ENCODE data around the gene HSH2D.

HSH2D gene

DNA sequence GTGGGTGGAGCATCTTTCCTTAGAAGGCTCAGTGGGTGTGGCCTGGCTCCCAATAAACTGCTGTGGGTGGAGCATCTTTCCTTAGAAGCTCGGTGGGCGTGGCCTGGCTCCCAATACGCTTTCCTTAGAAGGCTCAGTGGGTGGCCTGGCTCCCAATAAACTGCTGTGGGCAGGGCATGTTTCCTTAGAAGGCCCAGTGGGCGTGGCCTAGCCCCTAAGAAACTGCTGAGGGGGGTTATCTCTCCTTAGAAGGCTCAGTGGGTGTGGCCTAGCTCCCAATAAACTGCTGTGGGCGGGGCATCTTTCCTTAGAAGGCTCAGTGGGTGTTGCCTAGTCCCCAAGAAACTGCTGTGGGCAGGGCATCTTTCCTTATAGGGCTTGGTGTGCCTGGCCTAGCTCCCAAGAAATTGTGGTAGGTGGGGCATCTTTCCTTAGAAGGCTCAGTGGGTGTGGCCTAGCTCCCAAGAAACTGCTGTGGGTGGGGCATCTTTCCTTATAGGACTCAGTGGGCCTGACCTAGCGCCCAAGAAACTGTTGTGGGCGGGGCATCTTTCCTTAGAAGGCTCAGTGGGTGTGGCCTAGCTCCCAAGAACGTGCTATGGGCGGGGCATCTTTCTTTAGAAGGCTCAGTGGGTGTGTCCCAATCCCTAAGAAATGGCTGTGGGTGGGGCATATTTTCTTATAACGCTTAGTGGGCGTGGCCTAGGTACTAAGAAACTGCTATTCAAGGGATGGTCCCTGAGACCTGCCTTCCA, 10.3 kb downstream of the HSH2D start:
- no peak overlapping the region for H3K4me2 ChIP-seq (ENCODE audit: low read length)
- H4K8ac ChIP-seq (ENCODE audit: low read depth, low read length): no peak overlapping the region
- no peaks in the 10 kb centered on the region for H3K79me1 ChIP-seq (ENCODE audit: low read length)
- no peaks in the 10 kb centered on the region for H3K79me2 ChIP-seq (ENCODE audit: control insufficient read depth, insufficient read depth, low read length, poor library complexity)
- no peak overlapping the region for H2AK5ac ChIP-seq (ENCODE audit: low read length)
- no peak overlapping the region for H3K9ac ChIP-seq (ENCODE audit: low read length)
- peaks cover 2% of the 10 kb centered on the region for H3K9me3 ChIP-seq (ENCODE audit: insufficient read depth, low read depth, low read length)
- no CpG with 5 or more reads among the region's 11 CpGs for WGBS (ENCODE audit: extremely low coverage, insufficient coverage, insufficient read length)
- no peak overlapping the region for H3K14ac ChIP-seq (ENCODE audit: low read length)
- H2BK120ac ChIP-seq (ENCODE audit: insufficient read depth, low read length, poor library complexity): no peak overlapping the region
- no peak overlapping the region for H3K4ac ChIP-seq (ENCODE audit: low read depth, low read length)
- H2AFZ ChIP-seq (ENCODE audit: insufficient read depth, low read length, poor library complexity): no peak overlapping the region
- H4K91ac ChIP-seq (ENCODE audit: low read depth, low read length): no peak overlapping the region
- no peak overlapping the region for H2BK5ac ChIP-seq (ENCODE audit: low read depth, low read length, poor library complexity)
- H3K18ac ChIP-seq (ENCODE audit: low read length): no peak overlapping the region
- H3K27me3 ChIP-seq (ENCODE audit: insufficient read depth, low read length): no peaks in the 10 kb centered on the region
- no peak overlapping the region for H3K4me3 ChIP-seq (ENCODE audit: low read depth, low read length)
- no peak overlapping the region for H4K12ac ChIP-seq (ENCODE audit: low read depth, low read length)
- no peak overlapping the region for H3K27ac ChIP-seq (ENCODE audit: low read depth, low read length)
- H2BK12ac ChIP-seq (ENCODE audit: low read length): no peak overlapping the region
- H3K4me1 ChIP-seq (ENCODE audit: control insufficient read depth in 1 of 2, insufficient read depth in 2 of 2, low read length in 2 of 2): no peaks in the 10 kb centered on the region
- DNase-seq: no peak
- no peak overlapping the region for H3K23ac ChIP-seq (ENCODE audit: low read length)
- no peaks in the 10 kb centered on the region for H3K36me3 ChIP-seq (ENCODE audit: control insufficient read depth in 1 of 2, insufficient read depth in 2 of 2, low read length in 2 of 2)

DNA sequence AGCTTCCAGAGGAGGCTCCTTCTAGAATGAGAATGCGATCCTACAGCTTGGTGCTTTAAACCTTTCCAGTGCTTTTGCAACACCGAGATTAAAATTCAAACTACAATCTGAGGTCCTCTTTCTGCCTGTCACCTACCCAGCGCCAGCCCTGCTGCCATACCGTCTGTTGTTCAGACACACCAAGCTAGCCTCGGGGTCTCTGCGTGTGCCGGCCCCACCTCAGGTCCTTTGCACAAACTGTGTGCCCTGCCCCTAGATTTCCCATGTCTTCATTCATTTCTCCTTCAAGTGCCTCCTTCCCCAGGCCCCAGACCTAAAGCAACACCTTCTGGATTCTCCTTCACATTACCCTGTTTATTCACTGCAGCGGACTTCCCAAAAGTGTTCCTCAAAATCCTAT, 11.1 kb downstream of the HSH2D start:
- Histone ChIP-seq H2BK12ac (ENCODE audit: low read length) (no peak overlapping the region), H3K18ac (ENCODE audit: low read length) (no peak overlapping the region), H2AK5ac (ENCODE audit: low read length) (no peak overlapping the region), H2BK5ac (ENCODE audit: low read depth, low read length, poor library complexity) (no peak overlapping the region), H3K27me3 (ENCODE audit: insufficient read depth, low read length) (no peaks in the 10 kb centered on the region), H4K8ac (ENCODE audit: low read depth, low read length) (no peak overlapping the region), H3K9ac (ENCODE audit: low read length) (no peak overlapping the region), H2BK120ac (ENCODE audit: insufficient read depth, low read length, poor library complexity) (no peak overlapping the region), H2AFZ (ENCODE audit: insufficient read depth, low read length, poor library complexity) (no peak overlapping the region), H3K79me2 (ENCODE audit: control insufficient read depth, insufficient read depth, low read length, poor library complexity) (no peaks in the 10 kb centered on the region), H3K79me1 (ENCODE audit: low read length) (no peaks in the 10 kb centered on the region), H3K14ac (ENCODE audit: low read length) (no peak overlapping the region), H3K27ac (ENCODE audit: low read depth, low read length) (no peak overlapping the region), H4K12ac (ENCODE audit: low read depth, low read length) (no peak overlapping the region), H3K4ac (ENCODE audit: low read depth, low read length) (no peak overlapping the region), H3K9me3 (ENCODE audit: insufficient read depth, low read depth, low read length) (peaks cover 2% of the 10 kb centered on the region), H3K36me3 (ENCODE audit: control insufficient read depth in 1 of 2, insufficient read depth in 2 of 2, low read length in 2 of 2) (no peaks in the 10 kb centered on the region), H3K4me3 (ENCODE audit: low read depth, low read length) (no peak overlapping the region), H3K4me2 (ENCODE audit: low read length) (no peak overlapping the region), H3K4me1 (ENCODE audit: control insufficient read depth in 1 of 2, insufficient read depth in 2 of 2, low read length in 2 of 2) (no peaks in the 10 kb centered on the region), H4K91ac (ENCODE audit: low read depth, low read length) (no peak overlapping the region), H3K23ac (ENCODE audit: low read length) (no peak overlapping the region)
- DNase-seq: no peak
- no CpG with 5 or more reads among the region's 8 CpGs for WGBS (ENCODE audit: extremely low coverage, insufficient coverage, insufficient read length)

DNA sequence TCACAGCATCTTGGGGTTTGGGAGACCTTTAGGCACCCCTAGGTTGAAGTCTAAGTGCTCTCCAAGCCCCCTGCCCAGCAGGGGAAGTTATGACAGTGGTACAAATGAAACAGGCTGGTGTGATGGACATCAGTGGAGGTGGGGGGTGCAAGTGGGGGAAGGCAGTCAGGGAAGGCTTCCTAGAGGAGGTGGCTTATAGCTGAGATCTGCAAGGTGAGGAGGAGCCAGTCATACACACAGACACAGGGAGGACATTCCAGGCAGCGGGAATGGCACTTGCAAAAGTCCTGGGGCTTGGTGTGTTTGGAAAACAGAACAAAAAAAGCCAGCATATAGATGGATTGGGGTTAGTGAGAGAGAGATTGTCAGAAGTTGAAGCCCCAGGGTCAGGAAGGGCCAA, 11.6 kb downstream of the HSH2D start:
- Histone ChIP-seq H2BK12ac (ENCODE audit: low read length) (no peak overlapping the region), H3K9me3 (ENCODE audit: insufficient read depth, low read depth, low read length) (peaks cover 2% of the 10 kb centered on the region), H3K4me1 (ENCODE audit: control insufficient read depth in 1 of 2, insufficient read depth in 2 of 2, low read length in 2 of 2) (no peaks in the 10 kb centered on the region), H3K14ac (ENCODE audit: low read length) (no peak overlapping the region), H3K27me3 (ENCODE audit: insufficient read depth, low read length) (no peaks in the 10 kb centered on the region), H2BK120ac (ENCODE audit: insufficient read depth, low read length, poor library complexity) (no peak overlapping the region), H3K9ac (ENCODE audit: low read length) (no peak overlapping the region), H2AK5ac (ENCODE audit: low read length) (no peak overlapping the region), H4K91ac (ENCODE audit: low read depth, low read length) (no peak overlapping the region), H3K27ac (ENCODE audit: low read depth, low read length) (no peak overlapping the region), H4K12ac (ENCODE audit: low read depth, low read length) (no peak overlapping the region), H3K4me2 (ENCODE audit: low read length) (no peak overlapping the region), H3K4ac (ENCODE audit: low read depth, low read length) (no peak overlapping the region), H3K79me1 (ENCODE audit: low read length) (no peaks in the 10 kb centered on the region), H2AFZ (ENCODE audit: insufficient read depth, low read length, poor library complexity) (no peak overlapping the region), H4K8ac (ENCODE audit: low read depth, low read length) (no peak overlapping the region), H3K79me2 (ENCODE audit: control insufficient read depth, insufficient read depth, low read length, poor library complexity) (no peaks in the 10 kb centered on the region), H3K36me3 (ENCODE audit: control insufficient read depth in 1 of 2, insufficient read depth in 2 of 2, low read length in 2 of 2) (no peaks in the 10 kb centered on the region), H3K4me3 (ENCODE audit: low read depth, low read length) (no peak overlapping the region), H3K23ac (ENCODE audit: low read length) (no peak overlapping the region), H2BK5ac (ENCODE audit: low read depth, low read length, poor library complexity) (no peak overlapping the region), H3K18ac (ENCODE audit: low read length) (no peak overlapping the region)
- DNase-seq: no peak
- WGBS (ENCODE audit: extremely low coverage, insufficient coverage, insufficient read length): no CpG with 5 or more reads among the region's 1 CpG

DNA sequence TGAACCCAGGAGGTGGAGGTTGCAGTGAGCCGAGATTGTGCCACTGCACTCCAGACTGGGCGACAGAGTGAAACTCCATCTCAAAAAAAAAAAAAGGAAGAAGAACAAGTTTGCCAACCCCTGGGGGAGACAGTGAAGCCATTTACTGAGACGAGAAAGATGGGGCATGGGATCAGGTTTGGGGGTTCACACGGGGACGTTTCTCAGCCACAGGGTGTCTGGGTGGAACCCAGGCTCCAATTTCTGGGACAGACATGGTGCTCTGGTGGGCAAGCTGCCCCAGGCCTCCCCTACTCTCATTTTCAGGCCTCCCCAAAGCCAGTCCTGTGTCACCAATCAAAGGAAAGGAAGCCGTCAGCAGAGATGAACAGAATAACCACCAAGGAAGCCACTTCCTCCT, 13.4 kb downstream of the HSH2D start:
- Histone ChIP-seq H3K9ac (ENCODE audit: low read length) (no peak overlapping the region), H3K23ac (ENCODE audit: low read length) (no peak overlapping the region), H3K79me2 (ENCODE audit: control insufficient read depth, insufficient read depth, low read length, poor library complexity) (no peaks in the 10 kb centered on the region), H4K91ac (ENCODE audit: low read depth, low read length) (no peak overlapping the region), H2BK120ac (ENCODE audit: insufficient read depth, low read length, poor library complexity) (no peak overlapping the region), H4K12ac (ENCODE audit: low read depth, low read length) (no peak overlapping the region), H3K4ac (ENCODE audit: low read depth, low read length) (no peak overlapping the region), H3K4me3 (ENCODE audit: low read depth, low read length) (no peak overlapping the region), H2BK12ac (ENCODE audit: low read length) (no peak overlapping the region), H3K36me3 (ENCODE audit: control insufficient read depth in 1 of 2, insufficient read depth in 2 of 2, low read length in 2 of 2) (no peaks in the 10 kb centered on the region), H3K9me3 (ENCODE audit: insufficient read depth, low read depth, low read length) (peaks cover 2% of the 10 kb centered on the region), H3K14ac (ENCODE audit: low read length) (no peak overlapping the region), H2AK5ac (ENCODE audit: low read length) (no peak overlapping the region), H3K18ac (ENCODE audit: low read length) (no peak overlapping the region), H3K4me2 (ENCODE audit: low read length) (no peak overlapping the region), H2BK5ac (ENCODE audit: low read depth, low read length, poor library complexity) (no peak overlapping the region), H3K4me1 (ENCODE audit: control insufficient read depth in 1 of 2, insufficient read depth in 2 of 2, low read length in 2 of 2) (no peaks in the 10 kb centered on the region), H4K8ac (ENCODE audit: low read depth, low read length) (no peak overlapping the region), H3K79me1 (ENCODE audit: low read length) (no peaks in the 10 kb centered on the region), H3K27ac (ENCODE audit: low read depth, low read length) (no peak overlapping the region), H3K27me3 (ENCODE audit: insufficient read depth, low read length) (no peaks in the 10 kb centered on the region), H2AFZ (ENCODE audit: insufficient read depth, low read length, poor library complexity) (no peak overlapping the region)
- no CpG with 5 or more reads among the region's 6 CpGs for whole genome bisulfite sequencing (ENCODE audit: extremely low coverage, insufficient coverage, insufficient read length)
- DNase-seq: no peak
